GM10266 (cell line): ENCODE results near the gene GATB.

Experiments used
- DNase-seq: peaks from one replicate; pipeline ENCODE4 v3.0.0; 2012; ENCODE audit errors: extremely low spot score
- CTCF ChIP-seq: IDR thresholded peaks from 2 replicates; pipeline ENCODE4 v1.5.1; 2012; ENCODE audit warnings: mild to moderate bottlenecking, low read depth; ENCODE audit not compliant: control insufficient read depth, insufficient read depth; ENCODE audit errors: missing control alignments

The GATB gene

DNA sequence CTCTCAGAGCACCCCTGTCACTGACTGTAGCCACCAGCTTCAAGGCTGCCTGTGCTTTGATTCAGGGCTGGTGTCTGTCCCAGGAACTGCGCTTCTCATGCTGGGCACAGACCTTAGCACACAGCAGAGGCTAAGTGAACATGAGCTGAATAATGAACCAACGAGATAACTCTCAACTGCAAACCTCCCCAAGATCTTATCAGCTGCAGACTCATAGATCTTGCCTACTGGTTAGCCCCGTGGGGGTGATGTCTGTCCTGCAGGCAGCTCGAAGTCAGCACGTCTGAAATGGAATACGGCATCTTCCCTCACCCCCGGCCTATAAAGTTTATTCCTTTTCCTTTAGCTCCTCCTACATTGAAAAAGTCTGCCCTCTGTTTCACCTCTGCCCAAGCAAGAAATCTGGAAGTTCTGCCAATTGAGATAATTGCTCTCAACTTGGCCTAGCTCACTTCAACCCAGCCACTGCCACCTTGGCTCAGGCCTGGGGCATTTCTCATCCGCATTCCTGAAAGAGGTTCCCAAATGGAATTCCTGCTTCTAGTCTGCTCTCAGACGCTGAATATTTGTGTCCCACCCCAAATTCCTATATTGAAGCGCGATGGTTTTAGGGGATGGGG lies 73.7 kb downstream of the GATB start:
- TF ChIP-seq CTCF = no peak
- DNase-seq = no peak

DNA sequence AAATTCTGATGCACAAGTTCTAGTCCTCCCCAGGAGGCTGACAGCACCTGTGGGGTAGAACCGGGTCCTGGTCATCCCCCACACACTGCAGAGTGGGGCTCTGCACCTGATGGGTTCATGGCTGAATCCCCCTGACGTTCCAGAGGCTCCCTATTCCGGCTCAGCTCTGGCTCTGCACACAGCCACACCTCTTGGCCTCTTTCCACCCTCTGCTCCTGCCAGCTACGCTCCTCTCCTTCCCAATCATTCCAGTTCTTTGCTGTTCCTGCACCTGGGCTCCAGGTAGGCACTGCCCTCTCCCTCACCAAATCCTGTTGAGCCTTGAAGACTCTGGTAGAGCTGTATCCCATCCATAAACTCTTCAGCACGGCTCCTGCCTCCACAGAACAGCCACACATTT lies 75.5 kb downstream of the GATB start:
- DNase-seq = no peak
- TF ChIP-seq CTCF = no peak

DNA sequence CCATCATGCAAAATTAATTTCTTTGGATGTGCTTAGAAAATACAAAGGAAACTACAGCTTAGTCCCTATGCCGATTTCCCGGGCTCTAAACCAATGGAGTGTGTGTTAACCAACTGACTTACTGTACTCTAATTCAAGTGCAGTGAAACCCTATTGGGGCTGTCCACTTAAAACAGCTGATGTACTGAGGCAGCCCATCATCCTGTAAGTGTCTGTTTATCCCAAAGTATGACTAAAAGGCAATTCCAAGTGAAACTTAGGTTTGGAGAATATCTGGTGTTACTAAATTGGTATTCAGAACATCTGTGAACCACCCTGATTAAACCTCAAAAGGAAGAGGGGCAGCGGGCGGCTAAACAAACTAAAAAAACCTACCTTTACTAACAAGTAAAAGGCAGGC lies 79.7 kb downstream of the GATB start:
- no peak for TF ChIP-seq CTCF
- no peak for DNase-seq

DNA sequence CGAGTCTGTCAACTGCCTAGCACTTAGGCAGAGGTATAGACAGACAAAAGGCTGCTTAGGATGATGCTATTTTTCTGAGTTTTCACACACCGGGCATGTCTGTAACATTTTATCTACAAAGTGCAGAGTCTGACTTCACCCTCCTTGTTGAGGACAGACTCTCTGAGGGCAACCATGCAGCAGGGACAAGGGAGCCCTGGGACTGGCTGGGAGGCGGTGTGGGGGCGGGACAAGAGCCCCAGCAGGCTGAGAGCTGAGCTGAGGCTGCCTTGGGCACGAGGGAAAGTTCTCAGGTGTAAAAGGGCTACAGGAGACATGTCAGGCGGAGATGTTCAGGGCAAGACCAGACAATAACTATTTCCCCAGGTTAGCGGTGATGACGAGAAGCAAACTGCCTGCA lies 81.6 kb downstream of the GATB start:
- DNase-seq = no peak
- TF ChIP-seq CTCF = no peak

GRCh38 chr4:151678048-151678872 lies 82.5 kb downstream of the GATB start:
- no peak for TF ChIP-seq CTCF
- no peak for DNase-seq

DNA sequence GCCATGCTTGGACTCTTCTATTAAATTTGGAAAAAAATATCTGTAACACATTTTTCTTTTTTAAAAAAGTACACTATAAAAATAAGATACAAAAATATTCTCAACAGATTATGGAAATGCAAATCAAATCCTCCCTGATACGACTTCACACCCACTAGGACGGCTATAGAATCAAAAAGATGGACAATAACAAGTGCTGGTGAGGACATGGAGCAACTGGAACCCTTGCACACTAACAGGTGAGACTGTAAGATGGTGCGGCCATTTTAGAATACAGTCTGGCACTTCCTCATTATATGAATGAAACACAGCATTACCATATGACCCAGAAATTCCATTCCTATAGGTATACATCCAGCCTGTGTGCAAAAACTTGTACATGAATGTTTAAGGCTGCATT lies 83.6 kb downstream of the GATB start:
- TF ChIP-seq CTCF = no peak
- DNase-seq = no peak

GRCh38 chr4:151676301-151676700 lies 84.5 kb downstream of the GATB start:
- DNase-seq = no peak
- no peak for TF ChIP-seq CTCF
